ENCODE measurements around the gene EBP.

The EBP gene

GRCh38 chrX:48496660-48497059, 24.9 kb upstream of the EBP start:
- TF ChIP-seq, protein P1, sequence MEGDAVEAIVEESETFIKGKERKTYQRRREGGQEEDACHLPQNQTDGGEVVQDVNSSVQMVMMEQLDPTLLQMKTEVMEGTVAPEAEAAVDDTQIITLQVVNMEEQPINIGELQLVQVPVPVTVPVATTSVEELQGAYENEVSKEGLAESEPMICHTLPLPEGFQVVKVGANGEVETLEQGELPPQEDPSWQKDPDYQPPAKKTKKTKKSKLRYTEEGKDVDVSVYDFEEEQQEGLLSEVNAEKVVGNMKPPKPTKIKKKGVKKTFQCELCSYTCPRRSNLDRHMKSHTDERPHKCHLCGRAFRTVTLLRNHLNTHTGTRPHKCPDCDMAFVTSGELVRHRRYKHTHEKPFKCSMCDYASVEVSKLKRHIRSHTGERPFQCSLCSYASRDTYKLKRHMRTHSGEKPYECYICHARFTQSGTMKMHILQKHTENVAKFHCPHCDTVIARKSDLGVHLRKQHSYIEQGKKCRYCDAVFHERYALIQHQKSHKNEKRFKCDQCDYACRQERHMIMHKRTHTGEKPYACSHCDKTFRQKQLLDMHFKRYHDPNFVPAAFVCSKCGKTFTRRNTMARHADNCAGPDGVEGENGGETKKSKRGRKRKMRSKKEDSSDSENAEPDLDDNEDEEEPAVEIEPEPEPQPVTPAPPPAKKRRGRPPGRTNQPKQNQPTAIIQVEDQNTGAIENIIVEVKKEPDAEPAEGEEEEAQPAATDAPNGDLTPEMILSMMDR (IDR thresholded peaks at IDR 0.05; ENCODE audit: insufficient read depth, low read length, missing control alignments): no peak
- ChIA-PET CTCF (interaction anchor here (6.7 kb wide), 1 partner anchor 413 kb away, joined by 84 read pairs; no protein-coding TSS in a partner anchor), POLR2A (interaction anchor here (0.6 kb wide), 1 partner anchor 28 kb away, joined by 3 read pairs; no protein-coding TSS in a partner anchor)
- H3K4me3 ChIP-seq (ENCODE audit: low read depth, low read length): no peak overlapping the region
- no peak for DNase-seq (ENCODE audit: low read depth, low spot score)

DNA sequence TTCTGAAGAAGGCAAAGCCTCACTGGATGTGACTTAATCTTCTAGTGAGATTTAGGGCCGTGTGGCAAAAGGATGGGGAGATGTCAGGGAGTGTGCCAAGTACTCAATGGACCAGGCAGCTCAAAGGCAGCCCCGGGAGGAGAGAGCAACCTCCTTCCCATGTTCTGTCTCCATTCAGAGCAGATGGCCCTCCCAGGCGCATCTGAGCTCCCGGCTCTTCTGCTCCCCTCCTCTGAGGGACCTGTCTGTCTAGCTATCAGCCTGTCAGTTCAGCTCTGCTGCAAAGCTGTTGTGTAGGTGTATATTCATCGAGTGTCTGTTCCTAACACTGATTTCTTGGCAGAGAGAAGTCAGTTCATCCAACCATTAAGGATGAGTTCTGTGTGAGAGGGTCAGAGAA, 23.7 kb upstream of the EBP start:
- TF ChIP-seq, protein P1 (IDR thresholded peaks at IDR 0.05; ENCODE audit: insufficient read depth, low read length, missing control alignments): no peak
- no peak overlapping the region for H3K4me3 ChIP-seq (ENCODE audit: low read depth, low read length)
- ChIA-PET POLR2A (interaction anchor here (0.9 kb wide), 1 partner anchor 23 kb away, joined by 3 read pairs; no protein-coding TSS in a partner anchor), CTCF (interaction anchor here (6.7 kb wide), 1 partner anchor 414 kb away, joined by 84 read pairs; no protein-coding TSS in a partner anchor)
- DNase-seq (ENCODE audit: low read depth, low spot score): no peak

DNA sequence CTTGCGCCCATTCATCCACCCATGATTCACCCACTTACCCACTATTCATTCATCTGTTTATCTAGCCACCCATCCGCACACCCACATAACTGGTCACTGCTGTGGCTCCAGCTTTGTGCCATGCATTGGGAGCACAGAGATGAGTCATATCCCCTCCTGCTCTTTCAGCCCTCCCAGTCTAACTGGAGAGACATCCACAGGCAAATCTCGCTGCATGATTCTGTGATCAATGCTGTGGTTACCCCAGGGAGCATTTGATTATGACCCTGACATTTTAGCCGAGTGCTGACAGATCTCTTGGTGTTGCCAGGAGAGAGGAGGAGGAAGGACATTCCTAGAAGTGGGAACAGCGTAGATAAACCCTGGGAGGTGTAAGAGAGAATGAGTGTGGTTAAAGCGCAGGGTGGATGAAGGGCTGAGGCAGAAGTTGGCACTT, 23.2 kb upstream of the EBP start:
- TF ChIP-seq, protein P1 (IDR thresholded peaks at IDR 0.05; ENCODE audit: insufficient read depth, low read length, missing control alignments): no peak
- H3K4me3 ChIP-seq (ENCODE audit: low read depth, low read length): no peak overlapping the region
- ChIA-PET CTCF (interaction anchor here (6.7 kb wide), 1 partner anchor 415 kb away, joined by 84 read pairs; no protein-coding TSS in a partner anchor), POLR2A (interaction anchor here (0.9 kb wide), 1 partner anchor 24 kb away, joined by 3 read pairs; no protein-coding TSS in a partner anchor)
- DNase-seq (ENCODE audit: low read depth, low spot score): peak; percentile 12

DNA sequence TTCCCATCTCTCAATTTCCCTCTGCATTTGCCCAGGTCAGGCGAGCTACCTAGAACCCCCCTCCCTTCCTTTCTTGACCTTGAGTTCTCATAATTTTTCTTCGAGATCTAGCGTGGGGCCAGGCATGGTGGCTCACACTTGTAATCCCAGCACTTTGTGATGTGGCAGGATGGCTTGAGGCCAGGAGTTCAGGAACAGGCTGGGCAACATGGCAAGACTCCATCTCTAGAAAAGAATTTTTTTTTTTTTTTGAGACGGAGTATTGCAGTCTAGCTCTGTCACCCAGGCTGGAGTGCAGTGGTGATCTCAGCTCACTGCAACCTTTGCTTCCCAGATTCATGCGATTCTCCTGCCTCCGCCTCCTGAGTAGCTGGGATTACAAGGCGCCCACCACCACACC, 17.3 kb upstream of the EBP start:
- ChIA-PET CTCF (interaction anchor here (1.5 kb wide), 1 partner anchor 11 kb away, joined by 4 read pairs; no protein-coding TSS in a partner anchor), POLR2A (no interaction called here)

GRCh38 chrX:48505481-48505880, 16.1 kb upstream of the EBP start:
- DNase-seq (ENCODE audit: low read depth, low spot score): no peak
- H3K4me3 ChIP-seq (ENCODE audit: low read depth, low read length): no peak overlapping the region
- ChIA-PET CTCF (no interaction called here), POLR2A (no interaction called here)
- TF ChIP-seq, protein P1 (IDR thresholded peaks at IDR 0.05; ENCODE audit: insufficient read depth, low read length, missing control alignments): no peak

More for the DNA sequence above, 17.3 kb upstream of the EBP start:
- no peak overlapping the region for H3K4me3 ChIP-seq (ENCODE audit: low read depth, low read length)
- TF ChIP-seq, protein P1 (IDR thresholded peaks at IDR 0.05; ENCODE audit: insufficient read depth, low read length, missing control alignments): no peak
- no peak for DNase-seq (ENCODE audit: low read depth, low spot score)

DNA sequence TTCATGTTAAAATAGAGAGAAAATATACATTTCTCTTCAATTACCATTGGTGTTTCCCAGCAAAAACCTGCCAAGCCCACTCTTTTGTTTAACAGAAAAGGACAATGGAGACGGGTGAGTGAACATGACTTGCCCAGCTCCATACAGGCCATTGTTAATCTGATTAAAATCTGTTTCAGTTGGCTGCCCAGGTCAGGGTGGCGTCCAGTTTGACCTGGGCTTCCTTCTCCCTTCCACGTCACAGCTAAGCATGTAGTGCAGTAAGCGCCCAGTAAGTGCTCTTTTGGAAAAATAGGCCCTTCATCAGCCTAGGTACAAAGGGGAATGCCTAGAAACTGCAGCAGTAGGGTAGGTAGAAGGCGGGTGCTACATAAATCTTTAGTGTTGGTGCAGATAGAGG, 14.4 kb upstream of the EBP start:
- no peak for DNase-seq (ENCODE audit: low read depth, low spot score)
- TF ChIP-seq, protein P1 (IDR thresholded peaks at IDR 0.05; ENCODE audit: insufficient read depth, low read length, missing control alignments): no peak
- POLR2A ChIA-PET: no interaction called here
- H3K4me3 ChIP-seq (ENCODE audit: low read depth, low read length): no peak overlapping the region
- CTCF ChIA-PET: no interaction called here
